GM12892 (cell line): Measurements from ENCODE around the gene FAF1.
A peak's percentile ranks its signal among the peaks of the same experiment; 100 is the strongest.

Experiments used
- POLR2A ChIP-seq: IDR thresholded peaks from 2 replicates; pipeline ENCODE4 v1.6.1; 2011; ENCODE audit warnings: low read depth, low read length, control low read depth
- POLR2AphosphoS5 ChIP-seq: IDR thresholded peaks from 2 replicates; pipeline ENCODE4 v1.6.1; 2011; ENCODE audit warnings: low read depth, low read length, control low read depth
- TAF1 ChIP-seq: IDR thresholded peaks from 2 replicates; pipeline ENCODE4 v1.6.1; 2011; ENCODE audit warnings: low read depth, mild to moderate bottlenecking, control low read depth, low read length, borderline replicate concordance

GRCh38 chr1:50978144-50978851, 18.2 kb upstream of the FAF1 start:
- TF ChIP-seq POLR2A (no peak), POLR2AphosphoS5 (peak; percentile 29; the same call in 1 of the 2 replicates), TAF1 (no peak; the same call in 1 of the 2 replicates)
